Nephron progenitor cell (in vitro differentiated cells): ENCODE data around the gene CRTC3.
A peak's percentile ranks its signal among the peaks of the same experiment; 100 is the strongest.

Experiments used
- DNase-seq: peaks from one replicate; pipeline ENCODE4 v3.0.0; 2021
- H3K27ac Mint-ChIP-seq: 2 replicates; pipeline ENCODE4 v1.8.0; 2021; ENCODE audit warnings: mild to moderate bottlenecking, moderate library complexity, mixed read lengths
- H3K27me3 Mint-ChIP-seq: 2 replicates; pipeline ENCODE4 v1.8.0; 2021; ENCODE audit warnings: mild to moderate bottlenecking, low read depth, mixed read lengths; ENCODE audit not compliant: poor library complexity
- H3K36me3 Mint-ChIP-seq: 2 replicates; pipeline ENCODE4 v1.8.0; 2021; ENCODE audit warnings: low read depth, mixed read lengths
- H3K4me1 Mint-ChIP-seq: 2 replicates; pipeline ENCODE4 v1.8.0; 2021; ENCODE audit warnings: mixed read lengths
- H3K4me3 Mint-ChIP-seq: 2 replicates; pipeline ENCODE4 v1.8.0; 2021; ENCODE audit warnings: mild to moderate bottlenecking, moderate library complexity, mixed read lengths
- H3K9me3 Mint-ChIP-seq: 2 replicates; pipeline ENCODE4 v1.8.0; 2021; ENCODE audit warnings: mild to moderate bottlenecking, moderate library complexity, mixed read lengths
- TF ChIP-seq, protein P1 (sequence below): fragments of 200-600 bp; sonication (generic); IDR thresholded peaks from 2 replicates; pipeline ENCODE4 v1.5.0; 2021; ENCODE audit warnings: antibody characterized with exemption

CRTC3 gene

DNA sequence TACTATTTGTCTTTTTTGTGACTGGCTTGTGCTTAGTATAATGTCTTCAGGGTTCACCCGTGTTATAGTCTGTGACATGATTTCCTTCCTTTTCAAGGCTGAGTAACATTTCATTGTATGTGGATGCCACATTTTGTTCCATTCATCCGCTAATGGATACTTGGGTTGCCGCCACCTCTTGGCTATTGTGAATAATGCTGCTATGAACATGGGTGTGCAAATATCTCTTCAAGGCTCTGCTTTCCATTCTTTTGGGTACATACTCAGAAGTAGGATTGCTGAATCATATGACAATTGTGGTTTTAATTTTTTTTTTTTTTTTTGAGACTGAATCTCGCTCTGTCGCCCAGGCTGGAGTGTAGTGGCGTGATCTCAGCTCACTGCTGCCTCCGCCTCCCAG is 15.4 kb downstream of the CRTC3 start:
- Mint-ChIP-seq H3K27ac (no peak overlapping the region), H3K36me3 (peaks cover 37% of the 10 kb centered on the region), H3K27me3 (no peaks in the 10 kb centered on the region), H3K9me3 (no peaks in the 10 kb centered on the region), H3K4me1 (peaks cover 9% of the 10 kb centered on the region), H3K4me3 (no peak overlapping the region)
- TF ChIP-seq, protein P1, sequence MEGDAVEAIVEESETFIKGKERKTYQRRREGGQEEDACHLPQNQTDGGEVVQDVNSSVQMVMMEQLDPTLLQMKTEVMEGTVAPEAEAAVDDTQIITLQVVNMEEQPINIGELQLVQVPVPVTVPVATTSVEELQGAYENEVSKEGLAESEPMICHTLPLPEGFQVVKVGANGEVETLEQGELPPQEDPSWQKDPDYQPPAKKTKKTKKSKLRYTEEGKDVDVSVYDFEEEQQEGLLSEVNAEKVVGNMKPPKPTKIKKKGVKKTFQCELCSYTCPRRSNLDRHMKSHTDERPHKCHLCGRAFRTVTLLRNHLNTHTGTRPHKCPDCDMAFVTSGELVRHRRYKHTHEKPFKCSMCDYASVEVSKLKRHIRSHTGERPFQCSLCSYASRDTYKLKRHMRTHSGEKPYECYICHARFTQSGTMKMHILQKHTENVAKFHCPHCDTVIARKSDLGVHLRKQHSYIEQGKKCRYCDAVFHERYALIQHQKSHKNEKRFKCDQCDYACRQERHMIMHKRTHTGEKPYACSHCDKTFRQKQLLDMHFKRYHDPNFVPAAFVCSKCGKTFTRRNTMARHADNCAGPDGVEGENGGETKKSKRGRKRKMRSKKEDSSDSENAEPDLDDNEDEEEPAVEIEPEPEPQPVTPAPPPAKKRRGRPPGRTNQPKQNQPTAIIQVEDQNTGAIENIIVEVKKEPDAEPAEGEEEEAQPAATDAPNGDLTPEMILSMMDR: no peak
- no peak for DNase-seq

DNA sequence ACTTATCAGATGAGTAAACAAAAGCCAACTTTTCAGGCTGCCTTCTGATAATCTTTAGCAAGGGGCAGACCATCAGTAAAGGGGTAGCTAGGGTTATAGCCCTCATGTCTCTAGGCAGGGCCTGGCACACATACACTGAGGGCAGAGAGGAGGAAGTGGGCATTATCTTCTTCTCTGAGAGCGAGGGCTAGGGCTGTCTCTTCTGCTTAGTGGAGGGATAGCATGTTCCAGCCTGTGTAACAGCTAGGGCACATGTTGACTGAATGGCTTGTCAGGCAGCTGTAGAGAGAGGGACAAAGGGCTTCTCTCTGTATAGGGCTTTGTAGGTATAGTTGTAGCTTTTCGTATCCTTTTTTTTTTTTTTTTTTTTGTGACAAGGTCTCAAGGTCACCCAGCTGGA is 17.8 kb downstream of the CRTC3 start:
- H3K27me3 Mint-ChIP-seq: no peaks in the 10 kb centered on the region
- peaks cover 45% of the 10 kb centered on the region for H3K36me3 Mint-ChIP-seq
- DNase-seq: no peak
- TF ChIP-seq, protein P1: no peak
- peak overlapping the region; percentile 39 for H3K27ac Mint-ChIP-seq
- H3K9me3 Mint-ChIP-seq: no peaks in the 10 kb centered on the region
- H3K4me1 Mint-ChIP-seq: peaks cover 9% of the 10 kb centered on the region
- H3K4me3 Mint-ChIP-seq: no peak overlapping the region

DNA sequence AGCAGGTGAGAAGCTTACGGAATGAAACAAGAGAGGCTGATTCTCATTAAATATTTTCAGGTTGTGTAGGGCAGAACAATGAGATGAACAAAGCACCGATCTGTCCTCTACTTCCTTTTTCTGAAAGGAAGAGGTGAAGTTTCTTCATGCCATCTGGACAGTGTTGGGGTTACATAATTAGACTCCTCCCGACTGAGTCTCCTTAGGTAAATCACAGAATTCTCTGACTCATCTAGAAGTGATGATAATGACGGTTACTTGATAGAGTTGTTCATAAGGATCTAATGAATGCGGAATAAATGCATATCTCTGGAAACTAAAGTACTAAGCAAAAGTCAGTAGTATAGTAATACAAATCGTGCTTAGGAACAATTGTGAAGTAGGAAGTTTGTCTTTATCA is 21.2 kb downstream of the CRTC3 start:
- H3K36me3 Mint-ChIP-seq: peaks cover 24% of the 10 kb centered on the region
- H3K9me3 Mint-ChIP-seq: no peaks in the 10 kb centered on the region
- no peaks in the 10 kb centered on the region for H3K4me1 Mint-ChIP-seq
- no peak for DNase-seq
- TF ChIP-seq, protein P1: no peak
- no peak overlapping the region for H3K4me3 Mint-ChIP-seq
- no peak overlapping the region for H3K27ac Mint-ChIP-seq
- no peaks in the 10 kb centered on the region for H3K27me3 Mint-ChIP-seq

DNA sequence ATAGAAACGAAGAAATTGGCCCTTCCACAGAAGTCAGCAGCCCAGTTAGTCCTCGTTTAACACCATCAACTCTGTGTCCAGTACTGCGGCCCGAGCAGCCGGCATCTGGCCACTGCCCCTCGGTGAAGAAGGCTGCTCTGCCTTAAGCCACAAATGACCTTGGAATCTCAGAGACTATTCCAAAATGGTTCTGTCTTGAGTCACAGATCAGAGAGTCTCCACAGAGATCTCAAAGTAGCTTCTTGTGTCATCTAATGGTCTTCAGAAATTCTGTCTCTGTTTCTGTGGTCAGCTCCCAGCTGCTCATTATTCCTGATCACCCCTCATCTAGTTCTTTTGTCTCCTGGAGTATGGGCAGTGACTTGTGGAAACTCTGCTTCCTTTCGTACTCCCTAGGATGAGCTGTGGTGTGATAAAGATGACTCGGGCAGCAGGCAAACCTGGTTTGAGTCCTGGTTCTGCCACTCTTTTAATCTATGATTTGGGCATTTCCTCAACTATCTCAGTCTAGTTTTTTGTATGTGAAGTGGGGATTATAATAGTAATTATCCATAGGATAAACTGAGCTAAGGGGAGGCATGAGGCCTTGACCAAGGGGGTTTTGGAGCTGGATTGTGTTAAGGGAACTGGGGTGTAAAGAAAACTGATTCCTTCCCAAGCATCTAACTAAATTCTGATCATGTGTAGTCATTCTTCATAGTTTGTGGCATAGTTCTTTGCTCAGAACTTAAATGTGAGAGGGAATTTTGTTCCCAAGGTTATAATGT is 22.6 kb downstream of the CRTC3 start:
- Mint-ChIP-seq H3K9me3 (no peaks in the 10 kb centered on the region), H3K4me3 (no peak overlapping the region), H3K27ac (peak overlapping the region; percentile 62), H3K36me3 (peaks cover 18% of the 10 kb centered on the region), H3K4me1 (peaks cover 9% of the 10 kb centered on the region), H3K27me3 (no peaks in the 10 kb centered on the region)
- no peak for DNase-seq
- TF ChIP-seq, protein P1: no peak

DNA sequence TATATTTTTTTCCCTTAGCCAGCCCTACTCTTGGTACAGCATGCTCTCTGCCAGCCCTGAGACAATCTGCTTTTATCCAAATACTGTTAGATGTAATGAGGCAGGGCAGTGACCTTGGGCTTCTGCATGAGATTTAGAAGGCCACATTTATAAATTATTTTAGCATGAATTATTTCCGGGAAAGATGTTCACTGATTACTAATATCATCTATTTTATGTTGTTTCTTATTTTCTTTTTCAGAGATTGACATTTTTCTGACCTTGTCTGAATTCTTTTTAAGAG is 23.1 kb downstream of the CRTC3 start:
- TF ChIP-seq, protein P1: no peak
- no peak overlapping the region for H3K4me3 Mint-ChIP-seq
- no peaks in the 10 kb centered on the region for H3K9me3 Mint-ChIP-seq
- H3K27ac Mint-ChIP-seq: no peak overlapping the region
- H3K4me1 Mint-ChIP-seq: peaks cover 15% of the 10 kb centered on the region
- DNase-seq: no peak
- no peaks in the 10 kb centered on the region for H3K27me3 Mint-ChIP-seq
- H3K36me3 Mint-ChIP-seq: peaks cover 18% of the 10 kb centered on the region

DNA sequence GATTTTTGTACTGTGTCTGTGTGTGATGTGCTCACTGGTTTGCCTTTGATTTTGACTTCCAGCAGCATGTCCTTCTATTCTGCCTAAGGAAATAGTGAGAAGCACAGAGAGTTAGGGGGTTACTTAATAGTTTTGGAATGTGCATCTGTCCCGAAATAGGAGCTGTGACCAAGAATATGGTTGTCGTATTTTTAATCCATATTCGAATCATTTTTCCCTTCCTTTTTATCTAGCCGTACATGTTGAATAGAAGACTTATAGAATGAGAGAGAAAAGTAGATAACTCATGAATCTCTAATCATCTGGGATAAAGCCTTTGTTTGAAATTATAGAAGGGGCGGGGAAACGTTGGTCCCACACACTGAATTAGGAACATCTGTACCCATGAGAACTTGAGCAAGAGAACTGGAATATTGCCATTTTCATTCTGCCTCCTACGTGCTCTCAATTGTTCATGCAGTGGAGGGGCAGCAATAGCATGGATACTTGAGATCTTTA is 23.6 kb downstream of the CRTC3 start:
- Mint-ChIP-seq H3K4me3 (no peak overlapping the region), H3K9me3 (no peaks in the 10 kb centered on the region), H3K36me3 (peaks cover 18% of the 10 kb centered on the region), H3K27ac (no peak overlapping the region), H3K4me1 (peaks cover 19% of the 10 kb centered on the region), H3K27me3 (no peaks in the 10 kb centered on the region)
- DNase-seq: no peak
- TF ChIP-seq, protein P1: no peak
